H7 (cell line): ENCODE measurements around the gene R3HDM2. TPM values are rescaled to one million over a fixed set of nuclear protein-coding genes. Genes with fewer than 3 reads are reported as not detected.

Experiments
- DNase-seq: peaks from one replicate; pipeline ENCODE4 v3.0.0; 2012
- H3K27me3 ChIP-seq: 2 replicates; pipeline ENCODE4 v1.6.0; 2011; ENCODE audit warnings: mild to moderate bottlenecking, low read length; ENCODE audit not compliant: control insufficient read depth, insufficient read depth
- H3K36me3 ChIP-seq: replicated peaks from 2 replicates; pipeline ENCODE4 v1.5.1; 2011; ENCODE audit warnings: low read length; ENCODE audit not compliant: control insufficient read depth, insufficient read depth
- H3K4me3 ChIP-seq: 2 replicates; pipeline ENCODE4 v1.5.1; 2011; ENCODE audit warnings: low read depth, mild to moderate bottlenecking, control low read depth, low read length, moderate library complexity; ENCODE audit not compliant: insufficient read depth
- total RNA-seq: library from RNA; depleted of rRNA; stranded (reverse); fragments of >200 nt; shearing (Covaris generic); gene quantifications from 2 replicates; pipeline ENCODE4 v1.2.3, GENCODE V29; 2014

Gene R3HDM2
- total RNA-seq, 1 experiment from 2014 or later, result 26.5 TPM

- peaks cover 67% of the 10 kb centered on the region for H3K27me3 ChIP-seq
- peak overlapping the region; percentile 13; the same call in 1 of the 2 replicates for H3K4me3 ChIP-seq
- no peak for DNase-seq
- H3K36me3 ChIP-seq, result peaks cover 1% of the 10 kb centered on the region
Observed at GRCh38 chr12:57225680-57226210, 205.1 kb downstream of the R3HDM2 start.

- H3K36me3 ChIP-seq, result no peaks in the 10 kb centered on the region
- DNase-seq, result peak; percentile 96
- H3K27me3 ChIP-seq, result peaks cover 72% of the 10 kb centered on the region
- peak overlapping the region; percentile 13; the same call in 1 of the 2 replicates for H3K4me3 ChIP-seq
Observed at GRCh38 chr12:57224973-57225679, 205.7 kb downstream of the R3HDM2 start.

- H3K4me3 ChIP-seq, result no peak overlapping the region
Observed at GRCh38 chr12:57224278-57224972, 206.4 kb downstream of the R3HDM2 start.

GRCh38 chr12:57223191-57224165 lies 207.4 kb downstream of the R3HDM2 start:
- DNase-seq, result no peak
- Histone ChIP-seq H3K36me3 (no peaks in the 10 kb centered on the region), H3K4me3 (no peak overlapping the region), H3K27me3 (peaks cover 89% of the 10 kb centered on the region)

More at GRCh38 chr12:57224278-57224972, 206.4 kb downstream of the R3HDM2 start:
- Histone ChIP-seq H3K36me3 (no peaks in the 10 kb centered on the region), H3K27me3 (peaks cover 79% of the 10 kb centered on the region)
- no peak for DNase-seq

- Histone ChIP-seq H3K27me3 (peaks cover 95% of the 10 kb centered on the region), H3K36me3 (no peaks in the 10 kb centered on the region), H3K4me3 (no peak overlapping the region)
- DNase-seq, result no peak
Observed at GRCh38 chr12:57222286-57223190, 208.3 kb downstream of the R3HDM2 start.

- peaks cover 97% of the 10 kb centered on the region for H3K27me3 ChIP-seq
- no peak for DNase-seq
- H3K36me3 ChIP-seq, result no peaks in the 10 kb centered on the region
- H3K4me3 ChIP-seq, result 0 out of 2 replicates have a peak overlapping the region, but pooled peaks have one; percentile 4
Observed at GRCh38 chr12:57221169-57221917, 209.5 kb downstream of the R3HDM2 start.

GRCh38 chr12:57220770-57221168 lies 210.1 kb downstream of the R3HDM2 start:
- no peak for DNase-seq
- no peaks in the 10 kb centered on the region for H3K36me3 ChIP-seq
- no peak overlapping the region for H3K4me3 ChIP-seq
- peaks cover 97% of the 10 kb centered on the region for H3K27me3 ChIP-seq

- no peaks in the 10 kb centered on the region for H3K36me3 ChIP-seq
- H3K4me3 ChIP-seq, result no peak overlapping the region
- peak; percentile 89 for DNase-seq
- peaks cover 97% of the 10 kb centered on the region for H3K27me3 ChIP-seq
Observed at GRCh38 chr12:57219993-57220754, 210.7 kb downstream of the R3HDM2 start.

GRCh38 chr12:57219205-57219992 lies 211.4 kb downstream of the R3HDM2 start:
- no peak for DNase-seq
- H3K27me3 ChIP-seq, result peaks cover 97% of the 10 kb centered on the region
- no peaks in the 10 kb centered on the region for H3K36me3 ChIP-seq
- H3K4me3 ChIP-seq, result no peak overlapping the region

- Histone ChIP-seq H3K27me3 (peaks cover 92% of the 10 kb centered on the region), H3K36me3 (no peaks in the 10 kb centered on the region), H3K4me3 (no peak overlapping the region)
- DNase-seq, result no peak
Observed at GRCh38 chr12:57218030-57218853, 212.6 kb downstream of the R3HDM2 start.
